PC-3 (cell line): ENCODE data around the gene RBPJ.

Experiments
- EZH2phosphoT487 ChIP-seq: fragments of 300-600 bp; sonication (generic); IDR thresholded peaks from 2 replicates; pipeline ENCODE4 v1.6.1; 2018; ENCODE audit warnings: mild to moderate bottlenecking, antibody characterized with exemption, low read length, borderline replicate concordance
- TF ChIP-seq, protein P1 (sequence below): fragments of 300-600 bp; sonication (generic); conservative IDR thresholded peaks from 2 replicates; pipeline ENCODE4 v1.5.1; 2017; ENCODE audit warnings: antibody characterized with exemption, low read depth, mild to moderate bottlenecking, low read length

DNA sequence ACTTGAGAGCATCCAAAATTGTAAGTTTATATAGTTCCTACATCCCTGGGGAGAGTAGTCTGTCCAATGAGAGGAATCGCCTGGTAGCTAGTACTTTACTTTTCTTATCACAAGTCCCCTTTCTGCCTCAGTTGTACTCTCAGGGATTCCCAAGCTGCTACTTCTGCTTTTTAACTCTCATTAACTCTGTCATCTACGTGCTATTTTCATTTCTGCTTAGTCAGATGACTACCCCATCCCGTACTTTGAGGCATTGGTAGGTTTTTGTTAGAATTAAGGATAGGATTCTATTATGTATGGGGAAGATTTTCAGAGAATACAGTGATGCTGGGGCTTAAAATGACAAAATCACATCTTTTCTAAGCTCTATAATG lies 24.7 kb downstream of the RBPJ start:
- TF ChIP-seq, protein P1, sequence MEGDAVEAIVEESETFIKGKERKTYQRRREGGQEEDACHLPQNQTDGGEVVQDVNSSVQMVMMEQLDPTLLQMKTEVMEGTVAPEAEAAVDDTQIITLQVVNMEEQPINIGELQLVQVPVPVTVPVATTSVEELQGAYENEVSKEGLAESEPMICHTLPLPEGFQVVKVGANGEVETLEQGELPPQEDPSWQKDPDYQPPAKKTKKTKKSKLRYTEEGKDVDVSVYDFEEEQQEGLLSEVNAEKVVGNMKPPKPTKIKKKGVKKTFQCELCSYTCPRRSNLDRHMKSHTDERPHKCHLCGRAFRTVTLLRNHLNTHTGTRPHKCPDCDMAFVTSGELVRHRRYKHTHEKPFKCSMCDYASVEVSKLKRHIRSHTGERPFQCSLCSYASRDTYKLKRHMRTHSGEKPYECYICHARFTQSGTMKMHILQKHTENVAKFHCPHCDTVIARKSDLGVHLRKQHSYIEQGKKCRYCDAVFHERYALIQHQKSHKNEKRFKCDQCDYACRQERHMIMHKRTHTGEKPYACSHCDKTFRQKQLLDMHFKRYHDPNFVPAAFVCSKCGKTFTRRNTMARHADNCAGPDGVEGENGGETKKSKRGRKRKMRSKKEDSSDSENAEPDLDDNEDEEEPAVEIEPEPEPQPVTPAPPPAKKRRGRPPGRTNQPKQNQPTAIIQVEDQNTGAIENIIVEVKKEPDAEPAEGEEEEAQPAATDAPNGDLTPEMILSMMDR, result no peak
- TF ChIP-seq EZH2phosphoT487, result no peak
